DOHH2 (cell line): ENCODE measurements around the gene SEC24B.

Experiments
- CTCF ChIP-seq: fragments of 200-600 bp; sonication (generic); IDR thresholded peaks from one replicate; pipeline ENCODE4 v1.5.1; 2014; ENCODE audit warnings: antibody characterized with exemption, mild to moderate bottlenecking, low read depth, low read length; ENCODE audit not compliant: poor library complexity, severe bottlenecking
- EZH2phosphoT487 ChIP-seq: fragments of 200-600 bp; sonication (generic); IDR thresholded peaks from 2 replicates; pipeline ENCODE4 v1.6.1; 2017; ENCODE audit warnings: borderline replicate concordance, mild to moderate bottlenecking, antibody characterized with exemption, low read length, moderate library complexity, mixed read lengths

- no peak for TF ChIP-seq CTCF
- TF ChIP-seq EZH2phosphoT487, result no peak
Measured at GRCh38 chr4:109451544-109452273, 18.1 kb downstream of the SEC24B start.
